Measurements from ENCODE around the gene SLC8B1. TPM values are rescaled to one million over a fixed set of nuclear protein-coding genes. Genes with fewer than 3 reads are reported as not detected.

Gene SLC8B1
- total RNA-seq, 1 experiment from 2014 or later: 30.9 TPM

GRCh38 chr12:113271466-113271852 is 63.5 kb downstream of the SLC8B1 start:
- DNase-seq (ENCODE audit: low read depth, low spot score) (no peak), ATAC-seq (no peak)
- BruUV-seq (replicated peaks): no TSS peak
- Histone ChIP-seq H4K20me1 (ENCODE audit: insufficient read depth) (no peaks in the 10 kb centered on the region), H3K4me3 (replicated peaks in 1 of 2; ENCODE audit: low read depth in 1 of 2, low read length in 2 of 2) (no peak overlapping the region), H3K36me3 (ENCODE audit: control insufficient read depth in 1 of 2, insufficient read depth in 2 of 2, low read length in 2 of 2) (peaks cover 0 to 5% of the 10 kb centered on the region in 2 experiments; a peak in 1 of 4 replicates), H2AFZ (ENCODE audit: low read depth, low read length, poor library complexity, severe bottlenecking) (no peak overlapping the region), H3K4me2 (ENCODE audit: low read length) (no peak overlapping the region), H3K27ac (ENCODE audit: low read depth, low read length) (no peak overlapping the region), H3K9me2 (ENCODE audit: insufficient read depth) (no peaks in the 10 kb centered on the region), H3K79me2 (ENCODE audit: insufficient read depth, low read length) (no peaks in the 10 kb centered on the region), H3K27me3 (ENCODE audit: insufficient read depth, low read length) (no peaks in the 10 kb centered on the region), H3K4me1 (ENCODE audit: control insufficient read depth in 1 of 2, insufficient read depth in 2 of 2, low read length in 2 of 2) (no peaks in the 10 kb centered on the region), H3K9me3 (ENCODE audit: control insufficient read depth in 1 of 2, insufficient read depth in 1 of 2, low read depth in 1 of 2, low read length in 2 of 2) (no peaks in the 10 kb centered on the region), H3K9ac (ENCODE audit: low read length) (no peak overlapping the region)
- RAD21 ChIA-PET (ENCODE audit: low non-redundant PET in 1 of 2, low total read pairs in 2 of 2, uncharacterized antibody in 2 of 2, unreplicated experiment in 2 of 2): no interaction called here
- TF ChIP-seq SP1 (IDR thresholded peaks at IDR 0.05; ENCODE audit: low read depth): no peak
- TF ChIP-seq ELF1 (IDR thresholded peaks at IDR 0.05; ENCODE audit: borderline replicate concordance, low read depth): no peak
- TF ChIP-seq CBX3 (IDR thresholded peaks at IDR 0.05; ENCODE audit: low read depth): no peak
- no peak for TF ChIP-seq CTCF (IDR thresholded peaks at IDR 0.05 in 2 of 3, conservative IDR thresholded peaks at IDR 0.05 in 1 of 3; ENCODE audit: borderline replicate concordance in 1 of 3, insufficient read depth in 1 of 3, low read depth in 2 of 3, low read length in 2 of 3)
- no peak for TF ChIP-seq ZNF274 (IDR thresholded peaks at IDR 0.05; ENCODE audit: low read depth, low read length)
- no peak for TF ChIP-seq TCF7L2 (IDR thresholded peaks at IDR 0.05; ENCODE audit: borderline replicate concordance, extremely low read depth, insufficient read depth, insufficient read length)
- no peak for TF ChIP-seq ZFX (IDR thresholded peaks at IDR 0.05)
- POLR2A ChIA-PET: no interaction called here
- intact Hi-C loops (cut with micrococcal nuclease): no loop called here
- CTCF ChIA-PET: no interaction called here

- intact Hi-C loops (cut with micrococcal nuclease): no loop called here
- BruUV-seq (replicated peaks): no TSS peak
These were observed 64.2 kb downstream of the SLC8B1 start for GRCh38 chr12:113270709-113271009.

More at GRCh38 chr12:113270709-113271009, 64.2 kb downstream of the SLC8B1 start:
- Histone ChIP-seq H3K27ac (ENCODE audit: low read depth, low read length) (no peak overlapping the region), H3K9me3 (ENCODE audit: control insufficient read depth in 1 of 2, insufficient read depth in 1 of 2, low read depth in 1 of 2, low read length in 2 of 2) (no peaks in the 10 kb centered on the region), H3K4me2 (ENCODE audit: low read length) (no peak overlapping the region), H3K36me3 (ENCODE audit: control insufficient read depth in 1 of 2, insufficient read depth in 2 of 2, low read length in 2 of 2) (peaks cover 0 to 5% of the 10 kb centered on the region in 2 experiments; a peak in 1 of 4 replicates), H3K9ac (ENCODE audit: low read length) (no peak overlapping the region), H3K27me3 (ENCODE audit: insufficient read depth, low read length) (no peaks in the 10 kb centered on the region), H2AFZ (ENCODE audit: low read depth, low read length, poor library complexity, severe bottlenecking) (no peak overlapping the region), H3K4me3 (replicated peaks in 1 of 2; ENCODE audit: low read depth in 1 of 2, low read length in 2 of 2) (no peak overlapping the region), H4K20me1 (ENCODE audit: insufficient read depth) (no peaks in the 10 kb centered on the region), H3K9me2 (ENCODE audit: insufficient read depth) (no peaks in the 10 kb centered on the region), H3K4me1 (ENCODE audit: control insufficient read depth in 1 of 2, insufficient read depth in 2 of 2, low read length in 2 of 2) (no peaks in the 10 kb centered on the region), H3K79me2 (ENCODE audit: insufficient read depth, low read length) (no peaks in the 10 kb centered on the region)
- ChIA-PET CTCF (no interaction called here), RAD21 (ENCODE audit: low non-redundant PET in 1 of 2, low total read pairs in 2 of 2, uncharacterized antibody in 2 of 2, unreplicated experiment in 2 of 2) (interaction anchor here in 1 of 2 experiments (0.9 kb wide), 1 partner anchor 9 kb away, joined by 3 read pairs; no protein-coding TSS in a partner anchor), POLR2A (no interaction called here)
- DNase-seq (ENCODE audit: low read depth, low spot score): no peak
- TF ChIP-seq POLR2A (IDR thresholded peaks at IDR 0.05; ENCODE audit: borderline replicate concordance, extremely low read depth, insufficient read depth, insufficient read length): no peak
- no peak for TF ChIP-seq ZNF274 (IDR thresholded peaks at IDR 0.05; ENCODE audit: low read depth, low read length)
- TF ChIP-seq SRF (IDR thresholded peaks at IDR 0.05; ENCODE audit: low read depth): no peak
- TF ChIP-seq CTCF (IDR thresholded peaks at IDR 0.05 in 2 of 3, conservative IDR thresholded peaks at IDR 0.05 in 1 of 3; ENCODE audit: borderline replicate concordance in 1 of 3, insufficient read depth in 1 of 3, low read depth in 2 of 3, low read length in 2 of 3): no peak
- no peak for TF ChIP-seq RAD21 (IDR thresholded peaks at IDR 0.05; ENCODE audit: low read depth)
- TF ChIP-seq EGR1 (IDR thresholded peaks at IDR 0.05; ENCODE audit: low read depth): no peak
- TF ChIP-seq ZFX (IDR thresholded peaks at IDR 0.05): no peak
- TF ChIP-seq REST (IDR thresholded peaks at IDR 0.05; ENCODE audit: low read depth): no peak
- no peak for TF ChIP-seq ELF1 (IDR thresholded peaks at IDR 0.05; ENCODE audit: borderline replicate concordance, low read depth)
- ATAC-seq: no peak
